ENCODE results near the gene GKN2. TPM values are rescaled to one million over a fixed set of nuclear protein-coding genes. Genes with fewer than 3 reads are reported as not detected.

The GKN2 gene
- polyA plus RNA-seq, 2 of the 4 experiments (the other 2 are of a cell fraction) = 0.93 to 3.7 TPM

DNA sequence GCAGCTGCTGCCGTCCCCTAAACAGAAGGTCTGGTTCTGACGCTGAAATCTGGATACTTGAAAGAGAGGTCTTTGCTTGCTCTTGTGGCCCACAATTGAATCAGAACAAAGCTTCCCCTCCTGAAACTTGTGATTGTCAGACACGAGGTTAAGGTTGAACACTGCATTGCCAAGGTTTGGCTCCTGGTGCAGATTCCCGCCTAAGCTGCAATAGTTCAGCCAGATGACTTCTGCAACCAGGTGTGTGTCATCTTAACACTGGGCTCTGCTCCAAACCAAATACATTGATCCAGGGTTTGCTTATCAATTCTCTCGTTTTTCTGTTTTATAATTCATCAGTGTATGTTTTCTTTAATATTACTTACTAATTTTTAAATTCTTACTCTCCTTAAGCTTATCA, 36.3 kb upstream of the GKN2 start:
- FAIRE-seq (no peak), DNase-seq (ENCODE audit: low read depth in 1 of 2, low spot score in 1 of 2) (no peak), ATAC-seq (no peak)
- Histone ChIP-seq H3K4me2 (no peak overlapping the region), H3K27ac (peak overlapping the region in 1 of 2 experiments; percentile 35; a peak in 1 of 6 replicates), H3K9me3 (peaks cover 4% of the 10 kb centered on the region; the same call in 1 of the 3 replicates), H3K4me1 (no peaks in the 10 kb centered on the region), H3K4me3 (no peak overlapping the region)
- WGBS (ENCODE audit: missing lambda C conversion rate) = 61% methylated on average over 5 of the region's 5 CpGs
- ChIA-PET CTCF (interaction anchor here (0.6 to 2.7 kb wide), 8 partner anchors 9 to 272 kb away, joined by 3 to 10 read pairs (median 6); partner anchors contain the start of genes ANTXR1 and GKN1), POLR2A (no interaction called here)
- TF ChIP-seq HOXB5 (CRISPR knock-in tag; IDR thresholded peaks at IDR 0.05) (no peak), E2F6 (IDR thresholded peaks at IDR 0.05; ENCODE audit: borderline replicate concordance, low read depth) (peak; percentile 46; the same call in 1 of the 2 replicates), PBX3 (IDR thresholded peaks at IDR 0.05) (no peak)
- TF ChIP-seq, protein P1, sequence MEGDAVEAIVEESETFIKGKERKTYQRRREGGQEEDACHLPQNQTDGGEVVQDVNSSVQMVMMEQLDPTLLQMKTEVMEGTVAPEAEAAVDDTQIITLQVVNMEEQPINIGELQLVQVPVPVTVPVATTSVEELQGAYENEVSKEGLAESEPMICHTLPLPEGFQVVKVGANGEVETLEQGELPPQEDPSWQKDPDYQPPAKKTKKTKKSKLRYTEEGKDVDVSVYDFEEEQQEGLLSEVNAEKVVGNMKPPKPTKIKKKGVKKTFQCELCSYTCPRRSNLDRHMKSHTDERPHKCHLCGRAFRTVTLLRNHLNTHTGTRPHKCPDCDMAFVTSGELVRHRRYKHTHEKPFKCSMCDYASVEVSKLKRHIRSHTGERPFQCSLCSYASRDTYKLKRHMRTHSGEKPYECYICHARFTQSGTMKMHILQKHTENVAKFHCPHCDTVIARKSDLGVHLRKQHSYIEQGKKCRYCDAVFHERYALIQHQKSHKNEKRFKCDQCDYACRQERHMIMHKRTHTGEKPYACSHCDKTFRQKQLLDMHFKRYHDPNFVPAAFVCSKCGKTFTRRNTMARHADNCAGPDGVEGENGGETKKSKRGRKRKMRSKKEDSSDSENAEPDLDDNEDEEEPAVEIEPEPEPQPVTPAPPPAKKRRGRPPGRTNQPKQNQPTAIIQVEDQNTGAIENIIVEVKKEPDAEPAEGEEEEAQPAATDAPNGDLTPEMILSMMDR (IDR thresholded peaks at IDR 0.05) = no peak

DNA sequence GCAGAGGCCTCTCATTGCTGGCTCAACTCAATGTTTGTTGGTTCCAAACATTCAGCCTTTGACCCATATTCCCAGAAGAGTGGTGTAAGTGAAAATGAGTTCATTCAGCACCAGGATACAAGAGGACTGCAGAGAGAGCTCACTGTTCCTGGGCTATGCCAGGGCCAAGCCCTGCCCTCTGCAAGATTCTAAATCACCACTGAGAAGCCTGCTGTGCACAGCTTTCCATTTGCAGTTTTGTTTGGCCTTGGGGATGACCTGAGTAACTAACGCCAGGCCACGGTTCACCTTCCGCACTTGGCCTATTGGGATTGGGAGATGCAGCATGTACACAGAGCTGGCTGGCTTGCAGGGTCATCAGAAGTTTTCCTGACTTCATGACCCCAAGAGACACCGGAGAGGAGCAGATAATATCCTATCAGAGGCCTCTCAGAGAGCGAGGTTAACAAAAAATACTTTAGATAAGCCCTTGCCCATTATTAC, 34.4 kb upstream of the GKN2 start:
- H3K4me1 ChIP-seq = no peaks in the 10 kb centered on the region
- no peak overlapping the region for H3K4me3 ChIP-seq
- H3K9me3 ChIP-seq = peaks cover 4% of the 10 kb centered on the region; the same call in 1 of the 3 replicates
- DNase-seq (ENCODE audit: low read depth in 1 of 2, low spot score in 1 of 2) (no peak), FAIRE-seq (no peak), ATAC-seq (peak in 1 of 2 experiments; percentile 40; a peak in 3 of 6 replicates)
- CTCF ChIA-PET = interaction anchor here (2.7 kb wide), 1 partner anchor 13 kb away, joined by 8 read pairs; the partner anchor contains the start of gene GKN1
- POLR2A ChIA-PET = no interaction called here
- TF ChIP-seq CBX2 (IDR thresholded peaks at IDR 0.05; ENCODE audit: borderline replicate concordance, low read depth) (no peak), EHMT2 (IDR thresholded peaks at IDR 0.05; ENCODE audit: low read depth) (no peak), ELK1 (IDR thresholded peaks at IDR 0.05; ENCODE audit: low read depth, low read length) (no peak), RFX5 (IDR thresholded peaks at IDR 0.05) (no peak), JUN (IDR thresholded peaks at IDR 0.05) (no peak), POLR2AphosphoS2 (conservative IDR thresholded peaks at IDR 0.05; ENCODE audit: low read length) (no peak), CHD2 (IDR thresholded peaks at IDR 0.05; ENCODE audit: low read length, partially characterized antibody) (no peak), TP53 (CRISPR knock-in tag; IDR thresholded peaks at IDR 0.05) (no peak), EP300 (IDR thresholded peaks at IDR 0.05) (no peak), KDM5A (IDR thresholded peaks at IDR 0.05) (no peak), CEBPB (IDR thresholded peaks at IDR 0.05) (no peak), TFCP2L1 (CRISPR knock-in tag; IDR thresholded peaks at IDR 0.05) (no peak), GATA3 (IDR thresholded peaks at IDR 0.05; ENCODE audit: borderline replicate concordance) (no peak), RARB (CRISPR knock-in tag; IDR thresholded peaks at IDR 0.05) (no peak), SMC3 (IDR thresholded peaks at IDR 0.05) (no peak)
- TF ChIP-seq, protein P2, sequence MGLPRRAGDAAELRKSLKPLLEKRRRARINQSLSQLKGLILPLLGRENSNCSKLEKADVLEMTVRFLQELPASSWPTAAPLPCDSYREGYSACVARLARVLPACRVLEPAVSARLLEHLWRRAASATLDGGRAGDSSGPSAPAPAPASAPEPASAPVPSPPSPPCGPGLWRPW (IDR thresholded peaks at IDR 0.05) = no peak
- WGBS (ENCODE audit: missing lambda C conversion rate) = 81% methylated on average over 5 of the region's 5 CpGs
- no peak overlapping the region for H3K4me2 ChIP-seq
- H3K27ac ChIP-seq = no peak overlapping the region
